HEK293 (cell line): ENCODE results near the gene TRNAU1AP.

Experiments used
- CTCF ChIA-PET: fragments of 350-600 bp; formaldehyde crosslinking; extraction: SDS; loops from one replicate; lab custom pipeline; 2021; ENCODE audit warnings: antibody characterized with exemption; lab: Yijun Ruan, JAX
- POLR2A ChIA-PET: fragments of 300-600 bp; formaldehyde crosslinking; extraction: SDS; loops from one replicate; lab custom pipeline; 2020; ENCODE audit warnings: antibody characterized with exemption, inconsistent platforms; lab: Yijun Ruan, JAX
- H3K27ac ChIP-seq: fragments of 200-500 bp; sonication (Bioruptor generic); 2 replicates; pipeline ENCODE4 v1.5.1; 2014; ENCODE audit warnings: low read depth, low read length, control low read depth, inconsistent platforms; ENCODE audit errors: extremely low read depth
- H3K36me3 ChIP-seq, 2 experiments: fragments of 200-500 bp in 1 of 2; sonication (Bioruptor generic) in 1 of 2; 1 replicate in 1 of 2; 2 replicates in 1 of 2; pipeline ENCODE4 v1.5.1; 2014 to 2017; ENCODE audit warnings: inconsistent platforms in 2 of 2, low read length in 2 of 2; ENCODE audit not compliant: control insufficient read depth in 2 of 2, insufficient read depth in 1 of 2
- H3K4me1 ChIP-seq: fragments of 200-500 bp; sonication (Bioruptor generic); 2 replicates; pipeline ENCODE4 v1.5.1; 2014; ENCODE audit warnings: mild to moderate bottlenecking, low read length, inconsistent platforms; ENCODE audit not compliant: control insufficient read depth, insufficient read depth
- H3K4me3 ChIP-seq: 2 replicates; pipeline ENCODE4 v1.5.1; 2011; ENCODE audit warnings: low read depth, mild to moderate bottlenecking, control low read depth, low read length, moderate library complexity
- H3K9me3 ChIP-seq: fragments of 200-500 bp; sonication (Bioruptor generic); 2 replicates; pipeline ENCODE4 v1.5.1; 2014; ENCODE audit warnings: low read depth, low read length, inconsistent platforms; ENCODE audit not compliant: control insufficient read depth, insufficient read depth
- CTCF ChIP-seq: fragments of 450-650 bp; formaldehyde crosslinking; IDR thresholded peaks from 2 replicates; pipeline ENCODE4 v1.5.1; 2016; ENCODE audit warnings: missing biosample characterization, missing genetic modification characterization
- IKZF3 ChIP-seq: fragments of 450-650 bp; IDR thresholded peaks from 2 replicates; pipeline ENCODE4 v1.5.0; 2018; ENCODE audit warnings: missing biosample characterization, mild to moderate bottlenecking, missing genetic modification characterization, moderate library complexity
- PRDM10 ChIP-seq: fragments of 450-650 bp; formaldehyde crosslinking; IDR thresholded peaks from 2 replicates; pipeline ENCODE4 v1.5.1; 2016; ENCODE audit warnings: missing biosample characterization, missing genetic modification characterization
- ZBTB10 ChIP-seq: fragments of 450-650 bp; formaldehyde crosslinking; IDR thresholded peaks from 2 replicates; pipeline ENCODE4 v1.5.1; 2016; ENCODE audit warnings: missing biosample characterization, missing genetic modification characterization
- ZBTB17 ChIP-seq: fragments of 450-650 bp; formaldehyde crosslinking; IDR thresholded peaks from 2 replicates; pipeline ENCODE4 v1.5.1; 2016; ENCODE audit warnings: missing biosample characterization, missing genetic modification characterization
- ZBTB20 ChIP-seq: fragments of 450-650 bp; formaldehyde crosslinking; IDR thresholded peaks from 2 replicates; pipeline ENCODE4 v1.5.1; 2016; ENCODE audit warnings: missing biosample characterization, missing genetic modification characterization
- ZBTB21 ChIP-seq: fragments of 450-650 bp; formaldehyde crosslinking; IDR thresholded peaks from 2 replicates; pipeline ENCODE4 v1.5.1; 2017; ENCODE audit warnings: missing biosample characterization, missing genetic modification characterization
- ZBTB8A ChIP-seq: fragments of 450-650 bp; formaldehyde crosslinking; IDR thresholded peaks from 2 replicates; pipeline ENCODE4 v1.5.1; 2016; ENCODE audit warnings: missing biosample characterization, missing genetic modification characterization
- ZNF10 ChIP-seq: fragments of 450-650 bp; formaldehyde crosslinking; IDR thresholded peaks from 2 replicates; pipeline ENCODE4 v1.5.1; 2017; ENCODE audit warnings: missing biosample characterization, missing genetic modification characterization
- ZNF174 ChIP-seq: fragments of 450-650 bp; formaldehyde crosslinking; IDR thresholded peaks from 2 replicates; pipeline ENCODE4 v1.5.0; 2017; ENCODE audit warnings: missing biosample characterization, mild to moderate bottlenecking, missing genetic modification characterization
- ZNF18 ChIP-seq: fragments of 450-650 bp; formaldehyde crosslinking; IDR thresholded peaks from 2 replicates; pipeline ENCODE4 v1.5.1; 2016; ENCODE audit warnings: missing biosample characterization, missing genetic modification characterization
- ZNF426 ChIP-seq: fragments of 450-650 bp; formaldehyde crosslinking; IDR thresholded peaks from 2 replicates; pipeline ENCODE4 v1.5.1; 2017; ENCODE audit warnings: missing biosample characterization, missing genetic modification characterization, mild to moderate bottlenecking, inconsistent platforms, moderate library complexity
- ZNF558 ChIP-seq: fragments of 450-650 bp; formaldehyde crosslinking; IDR thresholded peaks from 2 replicates; pipeline ENCODE4 v1.5.1; 2016; ENCODE audit warnings: missing biosample characterization, missing genetic modification characterization
- ZNF621 ChIP-seq: fragments of 450-650 bp; formaldehyde crosslinking; IDR thresholded peaks from 2 replicates; pipeline ENCODE4 v1.5.1; 2017; ENCODE audit warnings: missing biosample characterization, missing genetic modification characterization
- ZNF624 ChIP-seq: fragments of 450-650 bp; formaldehyde crosslinking; IDR thresholded peaks from 2 replicates; pipeline ENCODE4 v1.5.1; 2017; ENCODE audit warnings: missing biosample characterization, missing genetic modification characterization
- ZNF654 ChIP-seq: fragments of 450-650 bp; formaldehyde crosslinking; IDR thresholded peaks from 2 replicates; pipeline ENCODE4 v1.5.1; 2016; ENCODE audit warnings: low read depth, missing biosample characterization, missing genetic modification characterization
- ZSCAN18 ChIP-seq: fragments of 450-650 bp; formaldehyde crosslinking; IDR thresholded peaks from 2 replicates; pipeline ENCODE4 v1.5.1; 2016; ENCODE audit warnings: missing biosample characterization, missing genetic modification characterization
- ZXDB ChIP-seq: fragments of 450-650 bp; formaldehyde crosslinking; IDR thresholded peaks from 2 replicates; pipeline ENCODE4 v1.5.1; 2016; ENCODE audit warnings: missing biosample characterization, missing genetic modification characterization

TRNAU1AP gene

GRCh38 chr1:28579401-28579800 lies 26.5 kb downstream of the TRNAU1AP start:
- peak overlapping the region; percentile 33; the same call in 1 of the 2 replicates for H3K27ac ChIP-seq
- peaks cover 18 to 50% of the 10 kb centered on the region in 2 experiments for H3K36me3 ChIP-seq
- POLR2A ChIA-PET, result interaction anchor here (0.7 to 3.3 kb wide), 8 partner anchors 10 to 901 kb away, joined by 3 to 30 read pairs (median 6); partner anchors contain the start of genes TAF12 and TRNAU1AP

GRCh38 chr1:28580722-28581530 lies 28.0 kb downstream of the TRNAU1AP start:
- peak overlapping the region; percentile 74 for H3K4me3 ChIP-seq
- peak overlapping the region; percentile 79 for H3K27ac ChIP-seq
- no peaks in the 10 kb centered on the region; the same call in 1 of the 2 replicates for H3K4me1 ChIP-seq
- peaks cover 14 to 45% of the 10 kb centered on the region in 2 experiments; a peak in 2 of 3 replicates for H3K36me3 ChIP-seq
- ChIA-PET CTCF (interaction anchor here (0.5 to 3.5 kb wide), 15 partner anchors 12 to 585 kb away, joined by 3 to 25 read pairs (median 4); partner anchors contain the start of gene TRNAU1AP), POLR2A (interaction anchor here (0.6 to 3.3 kb wide), 59 partner anchors 9 to 855 kb away, joined by 3 to 56 read pairs (median 6); partner anchors contain the start of genes ATP5IF1, EPB41, FAM76A and GMEB1)
- H3K9me3 ChIP-seq, result no peaks in the 10 kb centered on the region
- TF ChIP-seq ZSCAN18 (tag by site-specific recombination), result 0 out of 2 replicates have a peak, but pooled peaks have one; percentile 15
- no peak for TF ChIP-seq ZNF654 (tag by site-specific recombination)
- no peak for TF ChIP-seq ZBTB8A (tag by site-specific recombination)
- TF ChIP-seq ZNF621, result no peak
- no peak for TF ChIP-seq ZNF18 (tag by site-specific recombination)
- no peak for TF ChIP-seq ZNF174 (tag by site-specific recombination)
- no peak for TF ChIP-seq ZBTB21 (tag by site-specific recombination)
- TF ChIP-seq ZBTB17 (tag by site-specific recombination), result peak; percentile 11; the same call in 1 of the 2 replicates
- TF ChIP-seq ZBTB10 (tag by site-specific recombination), result no peak
- TF ChIP-seq ZBTB20 (tag by site-specific recombination), result peak; percentile 74
- no peak for TF ChIP-seq ZNF624 (tag by site-specific recombination)
- no peak for TF ChIP-seq ZNF426 (tag by site-specific recombination)
- TF ChIP-seq ZXDB (tag by site-specific recombination), result no peak
- peak; percentile 29; the same call in 1 of the 2 replicates for TF ChIP-seq CTCF

More at GRCh38 chr1:28579401-28579800, 26.5 kb downstream of the TRNAU1AP start:
- Histone ChIP-seq H3K4me3 (no peak overlapping the region), H3K9me3 (no peaks in the 10 kb centered on the region), H3K4me1 (no peaks in the 10 kb centered on the region; the same call in 1 of the 2 replicates)
- no peak for TF ChIP-seq IKZF3 (tag by site-specific recombination)
- TF ChIP-seq ZNF10, result no peak
- peak; percentile 20; the same call in 1 of the 2 replicates for TF ChIP-seq PRDM10 (tag by site-specific recombination)
- no peak for TF ChIP-seq ZNF558 (tag by site-specific recombination)
- CTCF ChIA-PET, result interaction anchor here (0.6 to 3.5 kb wide), 6 partner anchors 23 to 330 kb away, joined by 3 to 25 read pairs (median 5); no protein-coding TSS in a partner anchor
